A673 (cell line): ENCODE measurements around the gene SGMS1. TPM values are rescaled to one million over a fixed set of nuclear protein-coding genes. Genes with fewer than 3 reads are reported as not detected.

Experiments used
- BruUV-seq: library from RNA; stranded (reverse); fragments of 400-500 nt; replicated peaks from 2 replicates; lab custom pipeline; 2021; lab: Mats Ljungman, UMichigan
- CTCF ChIA-PET: fragments of 300-600 bp; sonication (Branson Sonifier 250); formaldehyde crosslinking; loops from one replicate; lab custom pipeline; 2022; ENCODE audit warnings: antibody characterized with exemption; lab: Charles Lee
- POLR2A ChIA-PET: fragments of 300-600 bp; sonication (Branson Sonifier 250); formaldehyde crosslinking; loops from one replicate; lab custom pipeline; 2022; ENCODE audit warnings: antibody characterized with exemption; ENCODE audit not compliant: low non-redundant PET; lab: Charles Lee
- DNase-seq: peaks from one replicate; pipeline ENCODE4 v3.0.0-alpha.2; 2015; ENCODE audit warnings: low spot score
- H3K27ac ChIP-seq: fragments of 200-600 bp; sonication (generic); 2 replicates; pipeline ENCODE4 v1.5.1; 2016; ENCODE audit warnings: mixed run types, low read depth, mild to moderate bottlenecking, mixed read lengths, antibody characterized with exemption, low read length; ENCODE audit not compliant: poor library complexity, severe bottlenecking
- H3K27me3 ChIP-seq: fragments of 200-600 bp; sonication (generic); replicated peaks from 2 replicates; pipeline ENCODE4 v1.6.1; 2017; ENCODE audit warnings: mixed run types, low read depth, mild to moderate bottlenecking, mixed read lengths, antibody characterized with exemption, low read length; ENCODE audit not compliant: insufficient read depth, poor library complexity
- H3K36me3 ChIP-seq: fragments of 200-600 bp; sonication (generic); 2 replicates; pipeline ENCODE4 v1.6.1; 2016; ENCODE audit warnings: mixed run types, mild to moderate bottlenecking, mixed read lengths, antibody characterized with exemption, low read length; ENCODE audit not compliant: insufficient read depth, poor library complexity, severe bottlenecking
- H3K4me1 ChIP-seq: fragments of 200-600 bp; sonication (generic); 2 replicates; pipeline ENCODE4 v1.6.1; 2017; ENCODE audit warnings: mixed run types, mild to moderate bottlenecking, mixed read lengths, antibody characterized with exemption, low read length; ENCODE audit not compliant: insufficient read depth, poor library complexity, severe bottlenecking
- H3K4me3 ChIP-seq: fragments of 200-600 bp; sonication (generic); 2 replicates; pipeline ENCODE4 v1.5.1; 2016; ENCODE audit warnings: low read depth, mixed run types, mild to moderate bottlenecking, mixed read lengths, low read length; ENCODE audit not compliant: poor library complexity, severe bottlenecking
- H3K9me3 ChIP-seq: fragments of 200-600 bp; sonication (generic); 2 replicates; pipeline ENCODE4 v1.6.1; 2016; ENCODE audit warnings: mixed run types, low read depth, mild to moderate bottlenecking, mixed read lengths, antibody characterized with exemption, low read length; ENCODE audit not compliant: poor library complexity, severe bottlenecking
- CTCF ChIP-seq: fragments of 300-800, 200-600 bp; sonication (generic); conservative IDR thresholded peaks from 2 replicates; pipeline ENCODE4 v1.5.1; 2017; ENCODE audit warnings: low read depth, mild to moderate bottlenecking, antibody characterized with exemption, low read length, moderate library complexity, mixed read lengths
- EZH2 ChIP-seq: fragments of 200-600 bp; sonication (generic); IDR thresholded peaks from 2 replicates; pipeline ENCODE4 v1.6.1; 2017; ENCODE audit warnings: borderline replicate concordance, low read depth, mild to moderate bottlenecking, mixed read lengths, antibody characterized with exemption, low read length; ENCODE audit not compliant: poor library complexity, severe bottlenecking
- intact Hi-C: fragments of 100-400 bp; cut with micrococcal nuclease; formaldehyde crosslinking; loops from one replicate; pipeline ENCODE4 v1.10.0; 2022; ENCODE audit not compliant: unreplicated experiment
- total RNA-seq: library from RNA; stranded (reverse); gene quantifications from 2 replicates; pipeline ENCODE4 v1.2.3, GENCODE V29; 2021

The SGMS1 gene
- total RNA-seq, 1 experiment from 2014 or later = 13.0 TPM

- no peak for DNase-seq
- POLR2A ChIA-PET = no interaction called here
- TF ChIP-seq CTCF = no peak
- no peak for TF ChIP-seq EZH2
- intact Hi-C loops = no loop called here
- no peak overlapping the region for H3K27ac ChIP-seq
- no peaks in the 10 kb centered on the region for H3K9me3 ChIP-seq
- H3K4me3 ChIP-seq = no peak overlapping the region
- H3K36me3 ChIP-seq = no peaks in the 10 kb centered on the region
- no TSS peak for BruUV-seq
- CTCF ChIA-PET = no interaction called here
- no peaks in the 10 kb centered on the region for H3K4me1 ChIP-seq
- H3K27me3 ChIP-seq = no peaks in the 10 kb centered on the region
Measured at GRCh38 chr10:50511492-50512213, 112.1 kb downstream of the SGMS1 start.

GRCh38 chr10:50510517-50511473, 113.0 kb downstream of the SGMS1 start:
- Histone ChIP-seq H3K4me3 (no peak overlapping the region), H3K4me1 (no peaks in the 10 kb centered on the region), H3K27me3 (no peaks in the 10 kb centered on the region), H3K27ac (no peak overlapping the region), H3K9me3 (no peaks in the 10 kb centered on the region), H3K36me3 (no peaks in the 10 kb centered on the region)
- CTCF ChIA-PET = no interaction called here
- no peak for DNase-seq
- POLR2A ChIA-PET = no interaction called here
- intact Hi-C loops = no loop called here
- no TSS peak for BruUV-seq
- TF ChIP-seq EZH2 (no peak), CTCF (no peak)

- ChIA-PET POLR2A (no interaction called here), CTCF (no interaction called here)
- intact Hi-C loops = no loop called here
- no peak overlapping the region for H3K4me3 ChIP-seq
- BruUV-seq = no TSS peak
- TF ChIP-seq CTCF (no peak), EZH2 (no peak)
- no peaks in the 10 kb centered on the region for H3K36me3 ChIP-seq
- H3K27ac ChIP-seq = no peak overlapping the region
- H3K9me3 ChIP-seq = no peaks in the 10 kb centered on the region
- no peaks in the 10 kb centered on the region for H3K27me3 ChIP-seq
- no peaks in the 10 kb centered on the region for H3K4me1 ChIP-seq
- DNase-seq = no peak
Measured at GRCh38 chr10:50508315-50509051, 115.3 kb downstream of the SGMS1 start.
